Left cardiac atrium (tissue), 4 donors: ENCODE results near the gene RANBP3. TPM values are rescaled to one million over a fixed set of nuclear protein-coding genes. Genes with fewer than 3 reads are reported as not detected.
"Not testable (repeated sequence)": the region's sequence is repeated elsewhere in the genome, so short reads cannot be mapped to it uniquely, and the experiment has no call there.

Source experiments
- ATAC-seq, 2 donors: fragments of 200-7000 bp; cut with Tn5 transposase; one replicate each; pipeline ENCODE4 v1.9.1; 2020; ENCODE audit warnings: mild to moderate bottlenecking in 2 of 2, moderate library complexity in 2 of 2
- DNase-seq: peaks from one replicate; pipeline ENCODE4 v3.0.0-alpha.2; 2020
- intact Hi-C, 2 donors: fragments of 100-400 bp; cut with DNase I; formaldehyde crosslinking; loops; one replicate each; pipeline versions ENCODE4 v1.14.1 to v1.15.1; 2022 to 2023
- total RNA-seq, 2 donors: library from RNA; stranded (reverse); fragmentation: NEBNext Ultra II Directional; extraction: Animal tissue kit (Norgen Biotek cat#: 25700); gene quantifications; one replicate each; pipeline ENCODE4 v1.2.1, GENCODE V29; 2021
- donor health status: DM: no; HTN: yes; CAD: no.
- donor health status: DM: no; HTN: yes; CAD: no; lungs with severe emphysema.
- donor health status: DM: yes; HTN: yes; CAD: no.
- donor health status: Dilated cardiomyopathy.

The RANBP3 gene
- total RNA-seq, 2 donors from 2014 or later: 44.7 to 52.7 TPM

DNA sequence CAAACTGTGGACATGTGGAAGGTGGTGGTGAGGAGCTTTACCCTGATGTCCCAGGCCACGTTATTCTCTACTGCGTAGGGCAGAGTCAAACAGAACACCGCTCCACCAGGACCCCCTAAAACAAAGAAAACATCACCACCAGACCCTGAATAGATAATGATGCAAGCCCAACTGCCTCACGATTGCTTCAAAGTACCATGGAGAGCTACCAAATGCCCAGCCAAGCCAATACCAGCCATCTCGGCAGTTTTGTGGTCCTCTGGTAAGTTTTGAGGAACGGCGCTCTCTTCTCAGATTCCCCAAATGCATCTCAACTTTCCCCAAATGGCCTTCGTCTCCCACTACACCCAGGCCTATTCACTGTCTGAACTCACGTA, 5.6 kb downstream of the RANBP3 start:
- intact Hi-C loops: loop anchor here in 1 of 2 donors (10.0 kb wide), 1 partner anchor 168 kb away; the partner anchor contains the start of gene NRTN
- DNase-seq (no peak), ATAC-seq (no peak)

DNA sequence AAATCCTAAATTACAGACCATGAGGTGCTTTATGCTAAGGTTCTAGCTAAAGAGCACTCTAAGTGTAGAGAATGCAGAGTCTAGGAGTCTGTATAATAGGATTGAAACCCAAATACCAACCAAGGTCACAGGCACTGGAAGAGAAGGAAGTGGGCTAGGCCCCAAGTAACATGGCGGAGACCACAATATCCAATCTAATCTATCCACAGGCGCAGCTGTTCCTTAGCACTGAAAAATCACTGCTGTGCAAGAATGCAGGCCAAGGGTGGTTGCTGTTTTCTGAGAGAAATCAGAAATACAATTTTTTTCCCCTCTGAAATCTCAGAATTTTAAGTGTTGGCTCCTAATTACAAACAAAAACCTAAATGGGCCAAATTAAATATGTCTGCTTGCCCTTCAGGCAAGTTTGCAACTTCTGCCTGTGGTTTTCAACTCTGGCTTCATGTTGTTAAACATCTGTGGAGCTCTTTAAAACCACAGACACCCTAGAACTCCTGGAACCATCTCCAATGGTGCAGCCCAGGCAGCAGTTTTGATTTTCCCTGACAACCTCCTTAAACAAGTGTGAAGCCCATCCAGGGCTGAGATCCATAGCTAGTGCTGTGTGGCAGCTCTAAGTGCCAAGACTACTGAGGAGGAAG, 6.1 kb downstream of the RANBP3 start:
- ATAC-seq (no peak), DNase-seq (no peak)
- intact Hi-C loops: loop anchor here in 1 of 2 donors (10.0 kb wide), 1 partner anchor 167 kb away; the partner anchor contains the start of gene NRTN

DNA sequence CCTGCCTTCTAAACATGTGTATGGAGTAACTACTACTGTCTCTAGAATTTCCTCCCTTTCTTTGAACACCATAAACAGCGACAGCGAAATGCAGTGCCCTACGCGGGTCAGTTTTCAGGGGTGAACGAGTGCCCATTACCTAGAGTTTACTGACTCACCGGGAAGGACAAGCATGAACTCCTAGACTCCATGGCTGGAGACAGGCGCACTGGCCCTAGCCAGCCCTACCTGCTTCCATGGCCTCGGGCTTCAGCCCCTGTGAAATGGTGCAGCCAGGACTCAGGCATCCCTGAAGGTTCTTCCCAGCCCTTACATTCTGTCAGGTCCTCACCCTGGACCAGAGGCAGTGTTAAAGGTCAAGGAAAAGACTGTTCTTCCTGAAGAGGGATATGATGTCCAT, 8.5 kb downstream of the RANBP3 start:
- ATAC-seq (no peak), DNase-seq (no peak)
- intact Hi-C loops: no loop called here

DNA sequence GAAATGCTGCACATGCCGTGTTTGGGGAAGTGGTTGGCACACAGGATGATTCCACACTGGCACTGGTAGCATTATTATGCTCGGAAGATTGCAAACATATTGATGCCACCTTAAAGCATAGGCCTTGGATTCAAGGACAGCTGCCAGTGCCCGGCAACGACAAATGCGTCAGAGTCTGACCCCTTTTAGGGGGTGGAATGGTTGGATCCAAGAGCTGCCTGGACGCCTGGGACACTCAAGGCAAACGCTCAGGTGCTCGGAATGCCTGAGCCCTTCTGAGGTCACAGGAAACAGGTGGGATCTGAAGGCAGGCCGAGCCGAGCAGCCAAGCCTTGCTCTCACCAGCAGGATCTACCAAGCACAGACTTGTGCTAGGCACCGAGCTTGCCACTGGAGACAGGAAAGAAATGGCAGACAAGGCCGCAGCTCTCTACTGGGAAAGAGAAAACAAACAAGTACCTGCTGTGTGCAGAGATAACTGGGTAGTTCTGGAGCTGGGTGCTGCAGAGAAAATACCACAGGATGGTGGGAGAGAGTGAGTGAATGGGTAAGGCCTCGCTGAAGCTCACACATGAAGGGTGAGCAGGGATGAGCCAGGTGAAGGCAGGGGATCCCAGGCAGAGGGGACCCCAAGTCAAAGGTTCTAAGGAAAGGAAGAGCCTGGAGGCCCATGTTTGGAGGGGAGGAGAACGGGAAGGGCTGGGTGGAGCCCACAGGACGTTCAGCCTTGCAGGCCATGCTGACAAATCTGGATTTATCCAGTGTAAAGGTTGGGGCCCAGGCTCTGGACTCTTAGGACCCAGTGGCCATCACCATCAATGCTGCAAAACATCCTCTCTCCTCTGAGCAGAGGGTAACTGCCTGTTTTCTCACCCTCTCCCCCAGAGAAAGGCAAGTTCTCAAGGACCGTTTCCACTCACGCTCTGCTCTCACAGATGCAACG, 9.2 kb downstream of the RANBP3 start:
- ATAC-seq (no peak), DNase-seq (no peak)
- intact Hi-C loops: no loop called here

DNA sequence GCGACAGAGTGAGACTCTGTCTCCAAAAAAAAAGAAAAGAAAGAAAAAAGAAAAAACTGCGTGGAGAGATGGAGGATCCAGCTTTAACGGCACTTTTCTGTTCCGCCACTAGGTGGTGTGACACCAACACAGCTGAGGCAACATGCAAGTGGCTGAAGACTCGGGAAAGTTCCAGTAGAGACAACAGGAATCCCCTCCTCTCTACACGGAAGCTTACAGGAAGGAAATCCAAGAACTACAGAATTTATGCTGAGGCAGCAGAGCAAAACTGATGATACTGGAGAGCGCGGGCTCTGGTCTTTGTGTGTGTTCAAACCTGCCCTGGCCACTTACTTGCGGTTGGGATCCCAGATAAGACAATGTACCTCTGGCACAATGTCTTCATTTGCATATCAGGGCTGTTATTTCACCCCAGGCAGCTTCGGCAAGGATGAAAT, 9.9 kb downstream of the RANBP3 start:
- DNase-seq (no peak), ATAC-seq (peak; percentile 61 to 73)
- intact Hi-C loops: no loop called here

DNA sequence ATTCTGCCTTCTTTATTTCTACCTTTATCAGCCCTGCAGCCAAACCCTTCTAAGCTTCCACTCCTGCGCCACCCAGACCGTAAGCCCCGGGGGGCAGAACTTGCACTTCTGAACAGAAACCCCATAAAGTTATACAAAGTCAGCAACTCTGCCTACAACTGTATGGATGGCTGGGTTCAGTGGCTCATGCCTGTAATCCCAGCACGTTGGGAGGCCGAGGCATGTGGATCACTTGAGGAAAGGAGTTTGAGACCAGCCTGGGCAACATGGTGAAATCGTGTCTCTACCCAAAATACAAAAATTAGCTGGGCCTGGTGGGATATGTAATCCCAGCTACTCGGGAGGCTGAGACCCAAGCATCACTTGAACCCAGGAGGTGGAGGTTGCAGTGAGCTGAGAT, 10.4 kb downstream of the RANBP3 start:
- intact Hi-C loops: no loop called here

DNA sequence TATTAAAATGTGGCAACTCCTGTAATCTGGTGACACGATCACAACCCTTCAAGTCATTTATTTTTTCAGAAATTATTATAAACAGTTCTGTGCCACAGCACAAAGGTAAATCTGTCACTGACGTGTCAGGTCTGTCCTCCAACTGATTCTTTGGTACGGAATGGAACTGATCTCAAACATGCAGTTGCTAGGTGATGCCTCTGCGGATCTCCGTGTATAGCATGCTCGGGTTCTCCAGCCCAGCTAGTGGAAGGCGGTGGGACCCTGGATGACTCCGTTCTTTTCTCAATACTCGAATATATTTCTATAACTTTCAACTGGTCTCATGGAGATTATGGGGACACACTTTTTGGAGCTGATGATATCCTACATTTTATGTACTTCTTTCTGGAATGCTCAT, 11.0 kb downstream of the RANBP3 start:
- DNase-seq (no peak), ATAC-seq (no peak)
- intact Hi-C loops: no loop called here

More for the DNA sequence above, 10.4 kb downstream of the RANBP3 start:
- ATAC-seq: no peak
- no peak for DNase-seq

DNA sequence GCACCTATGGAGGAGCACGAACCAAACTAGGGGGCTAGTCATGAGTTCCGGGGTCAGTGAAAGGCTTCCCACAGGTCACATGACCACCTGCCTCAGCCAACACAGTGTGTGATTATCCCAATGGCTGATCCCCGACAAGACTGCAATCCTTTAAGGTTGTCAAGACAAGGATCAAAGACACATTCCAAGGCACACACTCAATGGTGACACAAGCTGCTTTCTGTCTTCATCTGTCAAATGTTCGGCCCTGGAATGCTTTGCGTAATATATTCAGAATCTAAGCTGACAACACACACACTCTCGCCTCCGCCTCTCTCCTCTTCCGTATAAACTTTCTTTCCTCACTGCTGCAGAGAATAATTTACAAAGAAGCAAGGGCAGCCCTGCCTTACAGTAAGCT, 11.7 kb downstream of the RANBP3 start:
- ATAC-seq (peak; percentile 29 to 54), DNase-seq (no peak)
- intact Hi-C loops: no loop called here

GRCh38 chr19:5964816-5965565, 12.9 kb downstream of the RANBP3 start:
- intact Hi-C loops: no loop called here
- ATAC-seq (no peak), DNase-seq (no peak)

GRCh38 chr19:5963855-5964254, 14.1 kb downstream of the RANBP3 start:
- DNase-seq (no peak), ATAC-seq (no peak)
- intact Hi-C loops: no loop called here

DNA sequence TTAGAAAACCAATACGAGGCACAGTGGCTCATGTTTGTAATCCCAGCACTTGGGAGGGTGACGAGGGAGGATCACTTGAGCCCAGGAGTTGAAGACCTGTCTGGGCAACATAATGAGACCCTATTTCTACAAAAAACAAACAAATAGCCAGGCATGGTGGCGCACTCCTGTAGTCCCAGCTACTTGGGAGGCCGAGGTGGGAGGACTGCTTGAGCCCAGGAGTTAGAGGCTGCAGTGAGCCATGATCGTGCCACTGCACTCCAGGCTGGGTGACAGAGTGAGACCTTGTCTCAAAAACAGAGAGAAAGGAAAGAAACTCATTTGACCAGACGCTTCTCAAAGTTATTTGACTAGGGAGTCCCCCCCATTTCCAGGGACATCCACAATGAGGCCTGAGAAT, 14.7 kb downstream of the RANBP3 start:
- DNase-seq, ATAC-seq, intact Hi-C loops: not testable (repeated sequence)

DNA sequence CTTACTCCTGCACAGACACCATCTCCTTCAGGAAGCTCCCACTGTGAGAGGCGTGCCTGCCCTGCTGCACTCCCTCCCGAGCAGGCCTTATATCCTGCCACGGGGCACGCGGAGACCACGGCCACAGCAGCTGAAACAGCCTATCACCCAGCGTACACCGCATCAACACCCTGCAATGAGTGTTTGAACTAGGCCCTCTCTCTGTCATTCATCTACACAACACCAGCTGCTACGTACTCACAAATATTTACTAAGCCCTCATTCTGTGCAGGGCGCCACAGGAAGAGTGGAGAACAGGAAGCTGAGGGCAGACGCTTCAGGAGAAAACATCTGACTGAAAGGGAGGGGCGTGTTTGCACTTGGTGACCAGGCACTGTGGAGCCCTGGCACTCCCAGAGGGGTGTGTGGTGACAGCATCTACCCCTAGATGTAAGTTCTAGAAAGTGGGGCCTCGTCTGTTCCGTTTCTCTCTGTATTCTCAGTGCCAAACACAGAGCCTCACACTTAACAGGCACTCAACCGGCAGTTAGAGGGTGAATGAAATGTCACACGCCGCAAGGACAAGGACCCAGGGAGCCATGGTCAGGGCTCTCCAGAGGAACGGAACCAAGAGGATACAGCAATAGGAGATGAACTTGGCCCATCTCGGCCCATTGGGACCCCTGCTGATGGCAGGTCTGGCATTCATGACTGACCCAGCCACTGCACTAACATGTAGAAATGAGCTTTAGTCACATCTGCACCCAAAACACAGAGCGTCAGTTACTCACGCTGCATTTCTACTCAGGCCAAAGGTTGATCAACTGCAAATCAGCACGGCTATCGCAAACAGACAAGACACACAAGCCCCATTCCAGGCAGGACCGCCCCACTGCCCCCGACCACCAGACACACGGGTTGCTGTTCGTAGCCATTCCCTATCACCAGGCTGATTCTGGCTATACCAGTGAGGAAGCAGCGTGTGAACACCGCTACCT, 15.7 kb downstream of the RANBP3 start:
- DNase-seq: peak; percentile 55
- ATAC-seq: peak; percentile 45 to 55
- intact Hi-C loops: no loop called here

GRCh38 chr19:5961641-5961968, 16.3 kb downstream of the RANBP3 start:
- intact Hi-C loops, ATAC-seq, DNase-seq: not testable (repeated sequence)

DNA sequence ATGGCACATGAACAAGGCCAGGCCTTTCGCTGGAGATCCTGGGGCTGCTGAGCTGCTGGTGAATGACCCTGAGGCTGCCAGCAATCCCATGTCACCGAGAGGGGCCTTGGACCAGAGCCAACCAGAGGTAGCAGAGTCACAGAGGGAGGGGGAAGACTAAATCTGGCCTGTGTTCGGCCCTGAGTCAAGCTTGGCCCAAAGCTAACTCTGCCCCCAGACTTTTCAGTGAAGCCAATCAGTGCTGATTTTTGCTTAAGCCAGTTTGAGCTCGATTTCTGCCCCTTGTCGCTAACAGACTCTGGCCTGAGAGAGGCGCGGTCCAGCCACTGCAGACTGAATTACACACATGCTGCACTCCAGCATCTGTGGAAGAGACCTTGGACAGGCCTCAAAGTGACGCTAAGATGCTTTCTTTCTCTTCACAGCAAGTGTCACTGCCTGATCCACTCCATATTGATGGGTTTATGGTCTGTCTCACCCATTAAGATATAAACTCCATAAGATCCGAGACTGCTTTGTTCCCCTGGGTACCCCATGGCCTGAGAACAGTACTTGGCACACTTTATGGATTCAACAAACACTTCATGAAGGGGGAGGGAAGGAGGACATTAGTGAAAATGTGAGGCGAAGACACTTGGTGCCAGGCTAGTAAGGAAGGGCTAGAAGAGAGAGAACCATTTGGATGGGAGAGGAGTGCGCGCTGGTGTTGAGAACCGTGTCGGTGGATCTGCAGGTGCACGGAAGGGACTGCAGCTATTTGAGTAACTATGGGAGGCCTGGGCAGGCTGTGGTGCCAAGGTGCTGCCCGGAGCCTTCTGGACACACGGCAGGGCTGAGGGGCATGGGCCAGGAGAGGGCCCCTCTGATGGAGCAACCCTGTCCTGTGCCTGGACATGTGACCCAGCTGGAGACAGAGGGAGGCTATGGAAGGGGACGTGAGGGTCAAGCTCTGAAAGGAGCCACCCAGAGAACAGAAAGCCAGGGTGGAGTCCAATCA, 17.6 kb downstream of the RANBP3 start:
- DNase-seq: peak; percentile 50
- intact Hi-C loops: no loop called here
- peak; percentile 15 to 16 for ATAC-seq

- DNase-seq: no peak
- intact Hi-C loops: no loop called here
Observed at GRCh38 chr19:5959260-5960004, 18.5 kb downstream of the RANBP3 start.

DNA sequence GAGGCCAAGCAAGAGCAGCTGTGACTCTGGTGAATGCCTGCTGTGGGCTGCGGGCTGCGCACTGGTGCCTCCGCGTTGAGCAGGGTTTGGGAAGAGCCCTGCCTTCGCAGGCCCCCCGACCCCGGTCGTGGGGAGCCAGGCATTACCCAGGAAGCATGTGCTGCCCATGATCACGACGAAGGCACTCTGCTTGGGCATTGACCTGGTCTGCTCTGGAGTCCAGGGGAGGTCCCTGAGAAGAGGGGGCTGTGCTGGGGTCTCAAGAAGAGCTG, 19.2 kb downstream of the RANBP3 start:
- ATAC-seq (no peak), DNase-seq (no peak)
- intact Hi-C loops: no loop called here

More at GRCh38 chr19:5959260-5960004, 18.5 kb downstream of the RANBP3 start:
- no peak for ATAC-seq
